Measurements from ENCODE around the gene NUDT22.
A peak's percentile ranks its signal among the peaks of the same experiment; 100 is the strongest.

NUDT22 gene

DNA sequence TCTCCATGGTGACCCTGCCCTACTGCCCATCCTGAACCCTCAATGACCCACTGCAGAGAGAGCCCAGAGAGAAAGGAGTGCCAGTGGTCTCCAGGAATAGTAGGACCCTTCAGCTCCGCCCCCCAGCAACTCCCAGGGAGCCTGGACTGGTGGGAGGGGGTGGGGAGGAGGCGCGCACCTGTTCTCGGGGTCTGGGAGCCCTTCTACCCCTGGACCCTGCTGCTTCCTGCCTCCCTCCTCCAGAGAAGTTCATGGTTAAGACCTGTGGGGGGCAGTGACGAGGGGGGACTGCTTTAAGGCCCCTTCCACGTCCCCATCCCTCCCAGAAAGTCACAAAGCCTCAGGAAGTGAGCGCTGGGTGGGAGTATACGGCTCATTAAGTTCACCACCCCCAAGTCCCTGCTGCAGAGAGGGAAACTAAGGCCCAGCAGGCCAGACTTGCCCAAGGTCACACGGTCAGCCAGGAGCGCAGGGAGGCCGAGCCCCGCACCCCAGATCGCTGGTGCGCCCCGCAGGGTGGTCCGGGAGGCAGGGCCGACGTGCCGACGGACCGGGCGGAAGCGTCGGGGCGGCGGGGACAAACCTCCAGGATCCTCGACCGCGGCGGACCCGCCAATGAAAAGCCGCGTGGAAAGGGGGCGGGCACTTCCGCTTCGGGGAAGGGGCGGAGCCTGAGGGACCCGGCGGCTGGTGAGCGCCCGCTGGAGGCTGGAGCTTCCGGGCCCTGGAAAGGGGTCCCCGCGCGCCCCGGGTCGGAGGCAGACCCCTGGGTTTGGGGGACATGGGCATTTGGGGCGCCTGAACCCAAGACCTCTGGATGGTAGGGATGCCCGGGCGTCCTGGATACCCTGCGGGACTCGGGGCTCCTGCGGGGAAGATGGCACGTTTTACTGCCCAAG lies at the start of gene NUDT22, which contains the start of gene TRPT1:
Gene NUDT22 (plus strand): TSS at position 667 of the 899 bp plus-strand sequence. CDS start 379 bp downstream, outside the sequence.
Gene TRPT1 (minus strand): TSS at position 579 of the 899 bp plus-strand sequence. CDS start 326 bp downstream, at position 253.
- peak; percentile 88 for DNase-seq (ENCODE audit: low read depth)

DNA sequence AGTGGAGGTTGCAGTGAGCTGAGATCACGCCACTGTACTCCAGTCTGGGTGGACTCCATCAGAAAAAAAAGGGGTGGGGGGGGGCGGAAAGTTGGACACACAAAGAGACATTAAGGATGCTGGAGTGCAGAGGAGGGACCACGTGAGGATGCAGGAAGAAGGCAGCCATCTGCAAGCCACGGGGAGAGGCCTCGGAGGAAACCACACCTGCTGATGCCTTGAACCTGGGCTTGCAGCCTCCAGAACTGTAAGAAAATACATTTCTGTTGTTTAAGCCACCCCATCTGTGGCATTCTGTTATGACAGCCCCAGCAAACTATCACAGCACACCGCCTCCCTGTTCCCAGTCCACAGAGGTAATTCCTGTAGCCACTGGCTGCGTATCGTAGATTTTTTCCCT lies 49.3 kb upstream of the NUDT22 start:
- no peak for DNase-seq (ENCODE audit: low read depth)

DNA sequence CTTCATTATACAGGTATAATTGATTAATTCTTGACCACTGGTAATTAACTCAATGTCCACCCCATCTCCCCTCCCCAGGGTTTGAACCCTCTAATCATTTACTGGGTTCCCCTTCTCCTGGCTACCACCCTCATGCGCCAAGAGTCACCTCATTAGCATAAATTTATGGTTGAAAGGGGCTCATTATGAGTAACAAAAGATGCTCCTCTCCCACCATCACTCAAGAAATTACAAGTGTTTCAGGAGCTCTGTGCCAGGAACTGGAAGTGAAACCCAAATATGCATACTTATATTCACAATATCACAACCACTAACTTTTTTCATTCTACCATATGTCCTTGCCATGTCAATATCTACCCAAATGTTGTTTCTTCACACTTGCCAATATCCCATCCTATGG lies 47.9 kb upstream of the NUDT22 start:
- DNase-seq (ENCODE audit: low read depth) = no peak

DNA sequence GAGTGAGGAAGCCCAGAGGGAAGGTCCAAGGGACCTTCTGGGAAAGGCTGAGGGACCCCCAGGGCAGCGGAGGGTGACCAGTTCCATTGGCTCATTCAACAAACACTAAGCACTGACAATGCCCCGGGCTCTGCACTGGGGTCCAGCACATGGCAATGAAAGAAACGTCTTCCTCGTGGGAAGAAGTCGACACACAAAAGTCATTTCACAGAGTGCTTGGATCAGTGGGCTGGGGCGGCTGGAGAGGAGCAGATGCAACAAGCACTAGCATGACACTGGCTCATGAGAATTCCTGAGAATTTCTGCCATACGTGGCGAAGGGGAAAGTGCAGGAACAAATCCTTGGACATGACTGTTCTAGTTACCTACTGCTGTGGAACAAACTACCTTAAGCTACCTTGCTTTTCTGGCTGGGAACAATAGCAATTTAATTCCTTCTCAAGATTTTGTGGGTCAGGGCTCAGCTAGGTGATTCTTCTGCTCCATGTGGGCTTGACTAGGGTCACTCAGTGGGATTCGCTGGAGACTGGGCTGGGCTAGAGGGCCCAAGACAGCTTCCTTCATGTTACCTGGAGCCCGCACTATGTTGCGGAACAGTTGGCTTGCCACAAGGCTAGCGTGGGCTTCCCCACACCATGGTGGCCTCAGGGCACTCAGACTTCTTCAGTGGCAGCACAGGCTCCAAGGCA lies 47.0 kb upstream of the NUDT22 start:
- no peak for DNase-seq (ENCODE audit: low read depth)

DNA sequence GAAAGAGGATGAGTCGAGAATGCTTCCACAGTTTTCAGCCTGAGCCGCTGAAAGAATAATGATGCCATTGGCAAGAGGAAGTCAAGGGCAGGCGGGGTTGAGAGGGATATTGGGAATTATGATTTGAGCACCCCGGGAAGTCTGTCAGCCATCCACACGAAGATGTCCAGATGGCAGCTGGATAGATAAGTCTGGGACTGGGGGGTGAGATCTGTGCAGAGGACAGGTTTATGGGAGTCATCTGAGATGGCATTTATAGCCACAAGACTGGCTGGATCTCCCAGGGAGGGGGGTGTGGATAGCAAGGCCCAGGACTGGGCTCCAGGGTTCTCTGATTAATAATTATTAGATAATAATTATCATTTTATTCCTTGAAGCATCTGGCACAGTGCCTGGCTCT lies 45.2 kb upstream of the NUDT22 start:
- DNase-seq (ENCODE audit: low read depth) = no peak

DNA sequence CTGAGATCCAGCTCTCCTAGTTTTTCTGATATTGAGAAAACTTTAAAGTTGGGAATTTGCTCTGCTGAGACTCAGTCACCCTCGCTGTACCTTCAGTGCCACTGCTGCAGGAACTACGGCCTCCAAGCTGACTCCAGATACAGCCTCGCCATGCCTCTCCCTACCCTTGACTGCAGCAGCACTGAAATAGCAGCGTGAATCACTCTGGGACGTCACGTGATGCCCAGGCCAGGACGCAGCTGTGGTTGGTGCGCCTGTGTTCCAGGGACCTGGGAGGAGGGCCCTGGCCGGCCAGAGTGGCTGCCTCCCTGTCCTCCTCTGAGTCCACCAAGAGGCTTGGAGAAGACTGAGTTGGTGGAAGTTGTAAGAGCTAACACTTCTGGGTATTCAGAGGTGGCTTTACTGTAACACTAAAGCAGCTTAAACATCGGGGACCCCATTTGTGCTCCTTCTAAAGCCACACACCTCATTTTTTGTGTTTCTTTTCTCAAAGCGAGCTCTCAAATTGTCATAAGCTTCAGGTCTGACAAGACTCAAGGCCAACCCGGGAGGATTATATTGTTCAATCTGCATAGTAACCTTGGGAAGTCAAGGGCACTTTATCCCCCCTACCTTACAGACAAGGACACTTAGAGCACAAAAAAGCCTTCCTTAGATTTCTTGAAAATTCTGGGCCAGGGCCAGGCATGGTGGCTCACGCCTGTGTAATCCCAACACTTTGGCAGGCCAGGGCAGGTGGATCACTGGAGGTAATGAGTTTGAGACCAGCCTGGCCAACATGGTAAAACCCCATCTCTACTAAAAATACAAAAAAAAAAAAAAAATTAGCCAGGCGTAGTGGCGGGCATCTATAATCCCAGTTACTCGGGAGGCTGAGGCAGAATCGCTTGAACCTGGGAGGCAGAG lies 44.3 kb upstream of the NUDT22 start:
- DNase-seq (ENCODE audit: low read depth) = no peak

GRCh38 chr11:64183890-64184289 lies 42.2 kb upstream of the NUDT22 start:
- no peak for DNase-seq (ENCODE audit: low read depth)

DNA sequence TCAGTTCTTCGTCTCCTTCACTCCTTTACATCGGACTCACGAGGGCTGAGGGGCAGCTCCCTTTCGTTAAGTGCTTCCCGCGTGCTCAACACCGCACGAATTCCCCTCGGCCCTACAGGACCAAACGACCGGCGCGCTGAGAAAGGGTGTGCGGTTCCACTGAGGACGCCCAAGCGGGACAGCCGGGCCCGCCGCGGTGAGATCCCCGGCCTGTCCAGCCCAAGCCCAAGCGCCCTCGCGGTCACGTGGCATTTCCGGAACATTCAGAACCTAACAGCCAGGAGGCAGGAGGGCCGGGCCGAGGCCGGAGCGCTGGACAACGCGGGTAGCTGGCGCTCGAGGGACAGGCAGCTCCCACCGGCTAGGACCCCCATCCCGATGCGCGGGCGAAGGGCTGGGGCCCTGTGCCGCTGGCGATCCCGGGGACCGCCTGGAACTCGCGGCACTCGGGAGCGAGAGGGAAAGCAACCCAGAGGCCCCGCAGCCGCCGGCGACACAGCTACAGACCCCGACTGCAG lies 40.8 kb upstream of the NUDT22 start:
- DNase-seq (ENCODE audit: low read depth) = no peak

DNA sequence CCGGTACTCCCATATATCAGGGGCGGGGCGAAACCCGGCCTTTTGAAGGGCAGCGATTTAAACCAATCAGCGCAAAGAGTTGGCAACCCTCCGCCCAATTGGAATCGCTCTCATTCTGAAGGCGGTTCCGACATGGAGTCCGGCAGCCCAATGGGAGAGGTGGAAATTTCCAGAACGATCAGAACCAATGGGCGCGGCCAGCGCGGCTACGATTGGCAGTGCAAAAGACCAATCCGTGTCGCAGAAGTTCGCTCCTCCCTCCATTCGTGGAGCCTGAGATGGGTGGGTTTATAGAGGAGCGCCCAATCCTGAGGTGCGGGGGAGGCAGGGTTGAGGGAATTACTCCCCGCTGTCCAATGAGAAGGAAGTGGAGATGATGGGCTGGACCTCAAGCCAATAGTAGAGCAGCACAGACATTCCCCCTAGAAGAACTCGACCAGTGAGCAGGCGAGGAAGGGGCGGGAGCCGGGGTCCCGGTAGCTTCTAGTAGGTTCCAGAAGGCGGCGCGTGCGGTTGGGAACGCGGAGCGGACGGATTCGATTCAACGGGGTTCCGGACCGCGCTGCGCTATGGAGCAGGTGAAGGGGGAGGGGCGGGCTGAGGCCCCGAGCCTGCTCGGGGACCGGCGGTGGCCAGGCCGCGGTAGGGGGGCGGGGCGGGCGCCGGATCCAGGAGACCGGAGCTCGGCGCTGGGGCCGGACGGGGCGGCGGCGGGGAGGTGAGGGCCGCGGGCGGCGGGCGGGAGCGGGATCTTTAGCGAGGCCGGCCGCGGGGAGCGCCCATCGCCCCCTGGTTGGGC lies 40.2 kb upstream of the NUDT22 start, which contains the start of gene STIP1:
Gene STIP1 (plus strand): TSS at position 479 of the 799 bp plus-strand sequence. CDS start 91 bp downstream, at position 570.
- peak; percentile 98 for DNase-seq (ENCODE audit: low read depth)

GRCh38 chr11:64186492-64187165 lies 39.4 kb upstream of the NUDT22 start:
- no peak for DNase-seq (ENCODE audit: low read depth)

DNA sequence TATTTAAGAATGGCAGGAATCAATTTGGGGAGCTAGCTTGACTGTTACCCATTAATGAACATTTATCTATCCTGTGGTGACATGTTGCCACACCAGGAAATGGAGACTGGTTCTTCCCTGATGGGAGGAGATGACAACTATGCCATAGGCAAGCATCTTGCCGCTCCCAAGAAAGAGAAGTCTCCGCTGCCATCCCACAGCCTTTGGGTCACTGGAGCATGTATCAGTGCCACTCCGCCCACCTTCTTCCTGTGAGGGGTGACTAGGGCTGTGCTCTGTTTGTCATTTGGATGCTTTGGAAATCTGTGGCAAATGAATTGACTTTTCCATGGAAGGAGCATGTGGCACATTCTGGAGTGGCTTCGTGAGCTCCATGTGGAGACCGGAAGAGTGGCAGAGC lies 33.6 kb upstream of the NUDT22 start:
- DNase-seq (ENCODE audit: low read depth) = no peak

DNA sequence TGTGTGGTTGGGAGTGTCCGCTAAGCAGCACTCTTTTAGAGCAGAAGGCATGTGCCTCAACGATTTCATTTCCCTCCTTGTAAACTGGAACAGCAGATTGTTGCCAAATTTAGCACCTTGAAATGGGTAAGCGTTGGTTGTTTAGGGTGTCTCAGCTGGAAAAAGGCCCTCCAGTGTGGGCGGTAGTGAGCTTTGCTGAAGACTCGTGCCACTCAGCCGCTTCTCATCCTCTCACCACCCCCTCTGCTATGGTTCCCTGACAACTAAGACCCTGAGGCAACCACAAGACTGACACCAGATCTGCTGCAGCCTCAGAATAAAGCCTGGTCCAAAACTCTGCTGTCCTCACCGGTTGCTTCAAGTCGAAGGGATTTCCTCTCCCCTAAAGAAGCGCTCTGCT lies 29.4 kb upstream of the NUDT22 start:
- DNase-seq (ENCODE audit: low read depth) = no peak

GRCh38 chr11:64198511-64198910 lies 27.6 kb upstream of the NUDT22 start:
- DNase-seq (ENCODE audit: low read depth) = no peak

DNA sequence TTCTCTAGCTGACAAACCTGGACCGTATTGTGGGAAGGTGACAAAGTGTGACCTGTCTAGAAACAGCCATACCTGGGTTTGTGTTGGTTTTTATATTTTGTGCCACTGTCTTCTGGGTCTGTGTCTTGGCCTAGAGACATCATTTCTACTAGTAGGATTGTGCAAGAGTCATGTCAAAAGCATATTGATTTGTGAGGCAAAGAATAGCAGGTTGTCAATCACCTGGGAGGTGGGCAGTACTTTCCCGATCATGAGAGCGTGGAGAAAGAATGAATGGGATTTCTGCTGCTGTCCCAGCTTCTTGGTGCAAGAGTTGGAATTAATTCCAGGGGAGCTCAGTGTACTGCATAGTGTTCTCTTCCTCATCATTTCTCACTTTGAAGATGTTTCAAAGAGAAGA lies 24.5 kb upstream of the NUDT22 start:
- DNase-seq (ENCODE audit: low read depth) = no peak

DNA sequence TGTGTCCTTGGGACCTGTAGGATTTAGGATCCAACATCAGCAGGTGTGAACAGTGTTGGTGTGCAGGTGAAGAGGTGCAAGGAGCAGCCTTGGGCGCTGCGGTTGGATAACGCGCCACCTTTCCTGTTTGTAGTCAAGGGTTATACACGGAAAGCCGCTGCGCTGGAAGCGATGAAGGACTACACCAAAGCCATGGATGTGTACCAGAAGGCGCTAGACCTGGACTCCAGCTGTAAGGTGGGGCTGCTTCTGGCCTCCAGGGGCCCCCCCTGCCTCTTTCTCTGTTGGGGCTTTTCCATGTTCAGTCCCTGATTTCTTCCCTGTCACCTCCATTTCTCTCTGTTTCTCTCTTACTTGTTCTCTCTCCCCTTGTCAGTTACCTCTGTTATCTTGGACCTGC lies 23.1 kb upstream of the NUDT22 start:
- no peak for DNase-seq (ENCODE audit: low read depth)

GRCh38 chr11:64203421-64204079 lies 22.5 kb upstream of the NUDT22 start:
- no peak for DNase-seq (ENCODE audit: low read depth)

DNA sequence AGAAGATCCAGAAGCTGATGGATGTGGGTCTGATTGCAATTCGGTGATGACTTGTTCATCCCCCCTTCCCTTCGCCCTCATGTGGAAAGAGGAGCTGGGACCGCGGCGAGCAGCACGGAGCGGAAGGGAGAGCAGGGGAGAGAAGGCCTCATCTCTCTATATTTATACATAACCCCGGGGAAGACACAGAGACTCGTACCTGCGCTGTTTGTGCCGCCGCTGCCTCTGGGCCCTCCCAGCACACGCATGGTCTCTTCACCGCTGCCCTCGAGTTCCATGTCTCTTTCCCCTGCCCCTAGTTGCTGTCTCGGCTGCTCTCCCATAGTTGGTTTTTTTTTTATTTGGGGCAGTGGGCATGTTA lies 22.0 kb upstream of the NUDT22 start:
- no peak for DNase-seq (ENCODE audit: low read depth)

DNA sequence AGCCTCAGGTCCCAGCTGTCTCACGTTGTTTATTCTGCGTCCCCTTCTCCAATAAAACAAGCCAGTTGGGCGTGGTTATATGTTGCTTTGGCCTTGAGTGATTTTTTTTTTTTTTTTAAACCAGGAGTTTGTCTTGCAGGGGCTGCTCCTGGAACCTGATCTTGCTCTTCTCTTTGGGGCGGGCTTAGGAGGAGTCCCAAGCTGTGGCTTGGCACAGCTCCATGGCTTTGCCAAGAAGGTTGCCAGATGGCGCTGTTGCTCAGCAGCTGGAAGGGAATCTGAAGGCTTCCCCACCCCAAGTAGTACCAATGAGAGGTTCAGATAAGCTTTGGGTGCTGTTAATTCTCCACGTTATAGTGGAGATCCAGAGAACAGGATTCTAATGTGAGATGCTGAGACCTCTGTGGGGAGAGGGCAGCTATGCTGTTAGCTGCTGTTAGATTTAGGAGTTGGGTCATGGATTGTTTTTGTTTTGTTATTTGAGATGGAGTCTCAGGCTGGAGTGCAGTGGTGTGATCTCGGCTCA lies 21.5 kb upstream of the NUDT22 start:
- peak; percentile 65 for DNase-seq (ENCODE audit: low read depth)

- peak; percentile 49 for DNase-seq (ENCODE audit: low read depth)
These were observed 19.4 kb upstream of the NUDT22 start, which contains the start of gene FERMT3 for GRCh38 chr11:64206457-64207255. Gene FERMT3, plus strand, starts transcription at chr11:64206721. Its CDS starts 644 bp downstream, at chr11:64207365.

Data from activated gamma-delta T cell treated with anti-CD3 and anti-CD28 coated beads, Interleukin-2, amount 50 U/mL, for 16 hours (primary cell).